ENCODE data around the gene TRERF1.
"Not testable (repeated sequence)": the region's sequence is repeated elsewhere in the genome, so short reads cannot be mapped to it uniquely, and the experiment has no call there.

The TRERF1 gene

GRCh38 chr6:42217519-42218367 lies 234.0 kb downstream of the TRERF1 start, which contains the start of gene MRPS10 (continued):
- peak; percentile 55; the same call in 1 of the 2 replicates for TF ChIP-seq ZNF2 (tag by site-specific recombination; IDR thresholded peaks at IDR 0.05)
- no peak for TF ChIP-seq ZNF221 (tag by site-specific recombination; IDR thresholded peaks at IDR 0.05; ENCODE audit: borderline replicate concordance)
- TF ChIP-seq ZNF341 (tag by site-specific recombination; IDR thresholded peaks at IDR 0.05; ENCODE audit: low read depth), result peak; percentile 8; the same call in 1 of the 2 replicates
- TF ChIP-seq, protein P1, sequence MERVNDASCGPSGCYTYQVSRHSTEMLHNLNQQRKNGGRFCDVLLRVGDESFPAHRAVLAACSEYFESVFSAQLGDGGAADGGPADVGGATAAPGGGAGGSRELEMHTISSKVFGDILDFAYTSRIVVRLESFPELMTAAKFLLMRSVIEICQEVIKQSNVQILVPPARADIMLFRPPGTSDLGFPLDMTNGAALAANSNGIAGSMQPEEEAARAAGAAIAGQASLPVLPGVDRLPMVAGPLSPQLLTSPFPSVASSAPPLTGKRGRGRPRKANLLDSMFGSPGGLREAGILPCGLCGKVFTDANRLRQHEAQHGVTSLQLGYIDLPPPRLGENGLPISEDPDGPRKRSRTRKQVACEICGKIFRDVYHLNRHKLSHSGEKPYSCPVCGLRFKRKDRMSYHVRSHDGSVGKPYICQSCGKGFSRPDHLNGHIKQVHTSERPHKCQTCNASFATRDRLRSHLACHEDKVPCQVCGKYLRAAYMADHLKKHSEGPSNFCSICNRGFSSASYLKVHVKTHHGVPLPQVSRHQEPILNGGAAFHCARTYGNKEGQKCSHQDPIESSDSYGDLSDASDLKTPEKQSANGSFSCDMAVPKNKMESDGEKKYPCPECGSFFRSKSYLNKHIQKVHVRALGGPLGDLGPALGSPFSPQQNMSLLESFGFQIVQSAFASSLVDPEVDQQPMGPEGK (tag by site-specific recombination; IDR thresholded peaks at IDR 0.05), result 0 out of 2 replicates have a peak, but pooled peaks have one; percentile 27

DNA sequence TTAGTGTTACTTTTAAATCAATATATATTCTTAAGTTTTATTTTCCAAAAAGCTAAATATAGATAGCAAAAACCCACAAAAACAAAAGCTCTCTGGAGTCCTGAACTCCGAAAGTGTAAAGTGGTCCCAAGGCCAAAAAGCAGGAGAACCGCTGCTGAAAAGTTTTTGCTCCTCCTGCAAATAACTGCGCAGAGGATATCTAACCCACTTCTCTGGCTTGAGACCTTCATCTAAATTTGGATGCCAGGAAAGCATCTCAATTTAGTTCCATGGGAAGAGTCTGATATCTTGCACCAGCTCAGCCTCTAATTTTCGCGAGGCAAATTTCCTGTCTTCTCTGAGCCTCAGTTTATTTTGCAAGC lies 234.6 kb downstream of the TRERF1 start:
- ChIA-PET POLR2A (interaction anchor here (0.7 to 1.9 kb wide), 4 partner anchors 9 to 662 kb away, joined by 3 to 5 read pairs (median 4); partner anchors contain the start of genes RPL7L1 and UBR2), CTCF (interaction anchor here (0.6 to 5.3 kb wide), 16 partner anchors 9 to 445 kb away, joined by 3 to 58 read pairs (median 5); partner anchors contain the start of gene TOMM6)
- H3K9me3 ChIP-seq (ENCODE audit: control insufficient read depth, insufficient read depth, low read depth, low read length), result no peaks in the 10 kb centered on the region
- peaks cover 20 to 21% of the 10 kb centered on the region in 2 experiments for H3K36me3 ChIP-seq (ENCODE audit: control insufficient read depth in 2 of 2, insufficient read depth in 1 of 2, low read length in 2 of 2)
- H3K4me3 ChIP-seq (ENCODE audit: low read depth, low read length), result peak overlapping the region; percentile 60
- peak overlapping the region; percentile 79 for H3K27ac ChIP-seq (ENCODE audit: extremely low read depth, low read depth, low read length)
- peaks cover 3% of the 10 kb centered on the region; the same call in 1 of the 2 replicates for H3K4me1 ChIP-seq (ENCODE audit: control insufficient read depth, insufficient read depth, low read length)
- no peak for TF ChIP-seq SCRT2 (tag by site-specific recombination; IDR thresholded peaks at IDR 0.05)
- no peak for TF ChIP-seq KLF16 (tag by site-specific recombination; IDR thresholded peaks at IDR 0.05)
- no peak for TF ChIP-seq ZNF211 (tag by site-specific recombination; IDR thresholded peaks at IDR 0.05; ENCODE audit: low read depth)
- no peak for TF ChIP-seq ZNF174 (tag by site-specific recombination; IDR thresholded peaks at IDR 0.05)
- TF ChIP-seq ZBTB20 (tag by site-specific recombination; IDR thresholded peaks at IDR 0.05), result no peak
- no peak for TF ChIP-seq ZBTB6 (tag by site-specific recombination; IDR thresholded peaks at IDR 0.05)
- TF ChIP-seq ZNF791 (tag by site-specific recombination; IDR thresholded peaks at IDR 0.05), result no peak
- no peak for TF ChIP-seq ZNF302 (tag by site-specific recombination; IDR thresholded peaks at IDR 0.05; ENCODE audit: low read depth)
- no peak for TF ChIP-seq ZNF133 (tag by site-specific recombination; IDR thresholded peaks at IDR 0.05)

GRCh38 chr6:42216495-42216894 lies 235.2 kb downstream of the TRERF1 start:
- H3K4me1 ChIP-seq (ENCODE audit: control insufficient read depth, insufficient read depth, low read length); H3K9me3 ChIP-seq (ENCODE audit: control insufficient read depth, insufficient read depth, low read depth, low read length); H3K27ac ChIP-seq (ENCODE audit: extremely low read depth, low read depth, low read length): not testable (repeated sequence)
- Histone ChIP-seq H3K4me3 (ENCODE audit: low read depth, low read length) (peak overlapping the region; percentile 60; the same call in 1 of the 2 replicates), H3K36me3 (ENCODE audit: control insufficient read depth in 2 of 2, insufficient read depth in 1 of 2, low read length in 2 of 2) (peaks cover 27% of the 10 kb centered on the region in 2 experiments)
- ChIA-PET CTCF (interaction anchor here (0.6 to 5.3 kb wide), 11 partner anchors 10 to 445 kb away, joined by 3 to 58 read pairs (median 5); partner anchors contain the start of gene TOMM6), POLR2A (interaction anchor here (0.6 to 1.9 kb wide), 3 partner anchors 9 to 663 kb away, joined by 3 to 5 read pairs (median 4); partner anchors contain the start of gene RPL7L1)
- peak; percentile 6; the same call in 1 of the 2 replicates for TF ChIP-seq ZSCAN4 (tag by site-specific recombination; IDR thresholded peaks at IDR 0.05)
